Measurements from ENCODE around the gene NOCT.
A peak's percentile ranks its signal among the peaks of the same experiment; 100 is the strongest.

NOCT gene

GRCh38 chr4:139083607-139083955 lies 68.0 kb downstream of the NOCT start:
- TF ChIP-seq CTCF (IDR thresholded peaks at IDR 0.05; ENCODE audit: insufficient read depth, low read length, poor library complexity, severe bottlenecking), result peak; percentile 24
- Histone ChIP-seq H3K4me3 (replicated peaks; ENCODE audit: low read depth, low read length) (peak overlapping the region; percentile 96), H3K27me3 (replicated peaks; ENCODE audit: control insufficient read depth, insufficient read depth, low read length) (no peaks in the 10 kb centered on the region), H3K36me3 (ENCODE audit: control insufficient read depth, insufficient read depth, low read length) (no peaks in the 10 kb centered on the region)
- peak; percentile 88 for DNase-seq (ENCODE audit: extremely low read depth, insufficient read length)

GRCh38 chr4:139083956-139084803 lies 68.6 kb downstream of the NOCT start:
- Histone ChIP-seq H3K36me3 (ENCODE audit: control insufficient read depth, insufficient read depth, low read length) (no peaks in the 10 kb centered on the region), H3K4me3 (replicated peaks; ENCODE audit: low read depth, low read length) (peak overlapping the region; percentile 96), H3K27me3 (replicated peaks; ENCODE audit: control insufficient read depth, insufficient read depth, low read length) (no peaks in the 10 kb centered on the region)
- TF ChIP-seq CTCF (IDR thresholded peaks at IDR 0.05; ENCODE audit: insufficient read depth, low read length, poor library complexity, severe bottlenecking), result peak; percentile 21
- DNase-seq (ENCODE audit: extremely low read depth, insufficient read length), result peak; percentile 92

- no peak for TF ChIP-seq CTCF (IDR thresholded peaks at IDR 0.05; ENCODE audit: insufficient read depth, low read length, poor library complexity, severe bottlenecking)
- no peak for DNase-seq (ENCODE audit: extremely low read depth, insufficient read length)
- Histone ChIP-seq H3K4me3 (replicated peaks; ENCODE audit: low read depth, low read length) (peak overlapping the region; percentile 96), H3K27me3 (replicated peaks; ENCODE audit: control insufficient read depth, insufficient read depth, low read length) (no peaks in the 10 kb centered on the region), H3K36me3 (ENCODE audit: control insufficient read depth, insufficient read depth, low read length) (no peaks in the 10 kb centered on the region)
Observed at GRCh38 chr4:139084804-139085093, 69.2 kb downstream of the NOCT start.

GRCh38 chr4:139085141-139085540 lies 69.6 kb downstream of the NOCT start:
- DNase-seq (ENCODE audit: extremely low read depth, insufficient read length), result no peak
- Histone ChIP-seq H3K36me3 (ENCODE audit: control insufficient read depth, insufficient read depth, low read length) (no peaks in the 10 kb centered on the region), H3K4me3 (replicated peaks; ENCODE audit: low read depth, low read length) (peak overlapping the region; percentile 96; the same call in 1 of the 2 replicates), H3K27me3 (replicated peaks; ENCODE audit: control insufficient read depth, insufficient read depth, low read length) (no peaks in the 10 kb centered on the region)
- TF ChIP-seq CTCF (IDR thresholded peaks at IDR 0.05; ENCODE audit: insufficient read depth, low read length, poor library complexity, severe bottlenecking), result no peak

- Histone ChIP-seq H3K4me3 (replicated peaks; ENCODE audit: low read depth, low read length) (no peak overlapping the region), H3K27me3 (replicated peaks; ENCODE audit: control insufficient read depth, insufficient read depth, low read length) (no peaks in the 10 kb centered on the region), H3K36me3 (ENCODE audit: control insufficient read depth, insufficient read depth, low read length) (no peaks in the 10 kb centered on the region)
- TF ChIP-seq CTCF (IDR thresholded peaks at IDR 0.05; ENCODE audit: insufficient read depth, low read length, poor library complexity, severe bottlenecking), result no peak
- DNase-seq (ENCODE audit: extremely low read depth, insufficient read length), result no peak
Observed at GRCh38 chr4:139092271-139092670, 76.7 kb downstream of the NOCT start.

Data from GM06990 (cell line).